Keratinocyte (primary cell): ENCODE data around the gene CATSPER4.

Experiments used
- EZH2 ChIP-seq: IDR thresholded peaks from one replicate; pipeline ENCODE4 v1.6.1; 2012; ENCODE audit warnings: inconsistent platforms, mild to moderate bottlenecking, low read length, moderate library complexity
- TF ChIP-seq, protein P1 (sequence below), 3 experiments: IDR thresholded peaks in 1 of 3; conservative IDR thresholded peaks in 1 of 3; optimal IDR thresholded peaks in 1 of 3; 2 replicates in 2 of 3; 3 replicates in 1 of 3; pipeline versions ENCODE3 to v1.5.1; 2011; ENCODE audit warnings: low read length in 3 of 3, mild to moderate bottlenecking in 3 of 3, moderate library complexity in 2 of 3, control low read depth in 1 of 3, inconsistent platforms in 1 of 3; ENCODE audit not compliant: insufficient read depth in 2 of 3; ENCODE audit errors: extremely low read depth in 1 of 3

DNA sequence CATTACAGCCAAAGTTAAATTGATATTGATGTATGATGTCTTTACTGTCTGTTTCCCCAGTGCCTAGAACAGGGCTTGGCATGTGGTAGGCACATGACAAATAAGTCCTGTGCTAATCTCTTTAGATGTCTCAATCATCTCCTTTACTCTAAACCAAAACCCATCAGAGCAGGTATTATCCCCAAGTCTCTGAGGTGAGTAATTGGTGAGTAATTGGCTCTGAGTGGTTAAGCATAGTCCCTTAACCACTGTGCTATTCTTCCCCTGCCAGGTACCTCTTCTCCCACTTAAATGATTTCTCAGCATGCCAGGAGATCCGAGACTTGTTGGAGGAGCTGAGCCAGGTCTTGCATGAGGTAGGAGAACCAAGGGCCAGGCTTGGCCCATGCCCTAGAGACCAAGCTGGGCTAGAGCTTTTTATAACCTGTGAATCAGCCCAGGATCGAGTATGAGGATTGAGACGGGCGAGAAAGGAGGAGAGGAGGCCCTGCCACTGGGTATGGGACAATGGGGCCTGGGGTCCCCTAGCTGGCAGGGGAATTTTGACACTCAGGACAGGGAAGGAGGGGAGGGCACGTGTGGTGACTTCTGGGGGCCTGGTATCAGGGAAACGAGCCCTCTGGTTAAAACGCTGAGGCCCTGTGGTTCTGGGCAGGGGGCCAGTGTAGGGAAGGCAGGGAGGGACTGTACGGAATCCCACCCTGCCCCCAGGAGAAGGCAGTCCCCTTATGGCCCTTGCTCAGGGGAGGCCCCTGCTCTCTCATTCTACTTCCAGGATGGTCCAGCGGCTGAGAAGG, 8.6 kb upstream of the CATSPER4 start:
- TF ChIP-seq, protein P1, sequence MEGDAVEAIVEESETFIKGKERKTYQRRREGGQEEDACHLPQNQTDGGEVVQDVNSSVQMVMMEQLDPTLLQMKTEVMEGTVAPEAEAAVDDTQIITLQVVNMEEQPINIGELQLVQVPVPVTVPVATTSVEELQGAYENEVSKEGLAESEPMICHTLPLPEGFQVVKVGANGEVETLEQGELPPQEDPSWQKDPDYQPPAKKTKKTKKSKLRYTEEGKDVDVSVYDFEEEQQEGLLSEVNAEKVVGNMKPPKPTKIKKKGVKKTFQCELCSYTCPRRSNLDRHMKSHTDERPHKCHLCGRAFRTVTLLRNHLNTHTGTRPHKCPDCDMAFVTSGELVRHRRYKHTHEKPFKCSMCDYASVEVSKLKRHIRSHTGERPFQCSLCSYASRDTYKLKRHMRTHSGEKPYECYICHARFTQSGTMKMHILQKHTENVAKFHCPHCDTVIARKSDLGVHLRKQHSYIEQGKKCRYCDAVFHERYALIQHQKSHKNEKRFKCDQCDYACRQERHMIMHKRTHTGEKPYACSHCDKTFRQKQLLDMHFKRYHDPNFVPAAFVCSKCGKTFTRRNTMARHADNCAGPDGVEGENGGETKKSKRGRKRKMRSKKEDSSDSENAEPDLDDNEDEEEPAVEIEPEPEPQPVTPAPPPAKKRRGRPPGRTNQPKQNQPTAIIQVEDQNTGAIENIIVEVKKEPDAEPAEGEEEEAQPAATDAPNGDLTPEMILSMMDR (optimal IDR thresholded peaks at IDR 0.05 in 1 of 3, IDR thresholded peaks at IDR 0.05 in 1 of 3, conservative IDR thresholded peaks at IDR 0.05 in 1 of 3; ENCODE audit: extremely low read depth in 1 of 3, insufficient read depth in 2 of 3, low read length in 3 of 3), result no peak
- no peak for TF ChIP-seq EZH2
